HG03442 (cell line): ENCODE measurements around the gene UGT1A3.

Experiments
- ATAC-seq: cut with Tn5 transposase; IDR thresholded peaks from one replicate; pipeline ENCODE4 v1.9.1; 2021; ENCODE audit warnings: mild to moderate bottlenecking, moderate library complexity; ENCODE audit not compliant: unreplicated experiment

The UGT1A3 gene

DNA sequence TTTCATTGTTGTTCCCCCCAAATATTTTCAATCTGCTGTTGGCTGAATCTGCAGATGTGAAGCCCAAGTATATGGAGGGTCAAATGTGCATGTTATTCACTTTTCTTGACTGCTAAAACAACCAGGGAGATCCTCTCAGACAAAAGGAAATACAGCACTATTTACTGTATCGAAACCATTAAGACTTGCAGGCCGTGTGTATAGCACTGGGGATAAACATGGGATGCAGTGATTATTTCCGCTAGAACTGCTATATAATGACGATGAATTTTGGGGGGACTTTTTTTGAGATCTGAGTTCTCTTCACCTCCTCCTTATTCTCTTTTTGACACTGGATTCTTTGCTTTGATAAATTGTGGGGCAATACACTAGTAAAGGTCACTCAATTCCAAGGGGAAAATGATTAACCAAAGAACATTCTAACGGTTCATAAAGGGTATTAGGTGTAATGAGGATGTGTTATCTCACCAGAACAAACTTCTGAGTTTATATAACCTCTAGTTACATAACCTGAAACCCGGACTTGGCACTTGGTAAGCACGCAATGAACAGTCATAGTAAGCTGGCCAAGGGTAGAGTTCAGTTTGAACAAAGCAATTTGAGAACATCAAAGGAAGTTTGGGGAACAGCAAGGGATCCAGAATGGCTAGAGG, 27.7 kb downstream of the UGT1A3 start:
- ATAC-seq = no peak

GRCh38 chr2:233758141-233758540, 29.3 kb downstream of the UGT1A3 start:
- ATAC-seq = no peak

- no peak for ATAC-seq
Measured at GRCh38 chr2:233758849-233759248, 30.0 kb downstream of the UGT1A3 start.

DNA sequence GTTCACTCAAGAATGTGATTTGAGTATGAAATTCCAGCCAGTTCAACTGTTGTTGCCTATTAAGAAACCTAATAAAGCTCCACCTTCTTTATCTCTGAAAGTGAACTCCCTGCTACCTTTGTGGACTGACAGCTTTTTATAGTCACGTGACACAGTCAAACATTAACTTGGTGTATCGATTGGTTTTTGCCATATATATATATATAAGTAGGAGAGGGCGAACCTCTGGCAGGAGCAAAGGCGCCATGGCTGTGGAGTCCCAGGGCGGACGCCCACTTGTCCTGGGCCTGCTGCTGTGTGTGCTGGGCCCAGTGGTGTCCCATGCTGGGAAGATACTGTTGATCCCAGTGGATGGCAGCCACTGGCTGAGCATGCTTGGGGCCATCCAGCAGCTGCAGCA, 31.2 kb downstream of the UGT1A3 start, which contains the start of gene UGT1A1:
Gene UGT1A1, plus strand, starts transcription at position 228 of the 400 bp plus-strand sequence. Its CDS starts 18 bp downstream, at position 246.
- ATAC-seq = no peak

- no peak for ATAC-seq
Measured at GRCh38 chr2:233761040-233761769, 32.4 kb downstream of the UGT1A3 start.

GRCh38 chr2:233764264-233764663, 35.4 kb downstream of the UGT1A3 start:
- no peak for ATAC-seq

GRCh38 chr2:233764761-233765160, 35.9 kb downstream of the UGT1A3 start:
- no peak for ATAC-seq

DNA sequence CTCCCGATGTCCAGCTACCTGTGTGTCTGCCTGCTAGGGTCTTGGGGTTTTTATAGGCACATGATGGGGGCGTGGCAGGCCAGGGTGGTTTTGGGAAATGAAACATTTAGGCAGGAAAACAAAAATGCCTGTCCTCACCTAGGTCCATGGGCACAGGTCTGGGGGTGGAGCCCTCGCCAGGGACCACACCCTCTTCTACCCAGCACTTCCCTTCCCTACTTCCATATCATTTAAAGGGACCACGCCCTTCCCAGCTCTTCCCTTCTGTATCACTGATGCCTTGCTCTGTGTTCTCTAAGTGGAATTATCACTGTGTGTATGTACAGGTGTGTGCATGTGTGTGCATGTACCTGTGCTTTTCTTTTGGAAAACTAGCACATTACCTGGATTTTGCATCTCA, 37.6 kb downstream of the UGT1A3 start:
- ATAC-seq = no peak

- no peak for ATAC-seq
Measured at GRCh38 chr2:233768076-233768475, 39.2 kb downstream of the UGT1A3 start.

- no peak for ATAC-seq
Measured at GRCh38 chr2:233769260-233769659, 40.4 kb downstream of the UGT1A3 start.

DNA sequence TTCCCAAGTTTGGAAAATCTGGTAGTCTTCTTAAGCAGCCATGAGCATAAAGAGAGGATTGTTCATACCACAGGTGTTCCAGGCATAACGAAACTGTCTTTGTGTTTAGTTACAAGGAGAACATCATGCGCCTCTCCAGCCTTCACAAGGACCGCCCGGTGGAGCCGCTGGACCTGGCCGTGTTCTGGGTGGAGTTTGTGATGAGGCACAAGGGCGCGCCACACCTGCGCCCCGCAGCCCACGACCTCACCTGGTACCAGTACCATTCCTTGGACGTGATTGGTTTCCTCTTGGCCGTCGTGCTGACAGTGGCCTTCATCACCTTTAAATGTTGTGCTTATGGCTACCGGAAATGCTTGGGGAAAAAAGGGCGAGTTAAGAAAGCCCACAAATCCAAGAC, 43.3 kb downstream of the UGT1A3 start:
- ATAC-seq = no peak

DNA sequence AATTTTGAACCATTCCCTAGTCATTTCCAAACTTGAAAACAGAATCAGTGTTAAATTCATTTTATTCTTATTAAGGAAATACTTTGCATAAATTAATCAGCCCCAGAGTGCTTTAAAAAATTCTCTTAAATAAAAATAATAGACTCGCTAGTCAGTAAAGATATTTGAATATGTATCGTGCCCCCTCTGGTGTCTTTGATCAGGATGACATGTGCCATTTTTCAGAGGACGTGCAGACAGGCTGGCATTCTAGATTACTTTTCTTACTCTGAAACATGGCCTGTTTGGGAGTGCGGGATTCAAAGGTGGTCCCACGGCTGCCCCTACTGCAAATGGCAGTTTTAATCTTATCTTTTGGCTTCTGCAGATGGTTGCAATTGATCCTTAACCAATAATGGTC, 43.7 kb downstream of the UGT1A3 start:
- no peak for ATAC-seq

DNA sequence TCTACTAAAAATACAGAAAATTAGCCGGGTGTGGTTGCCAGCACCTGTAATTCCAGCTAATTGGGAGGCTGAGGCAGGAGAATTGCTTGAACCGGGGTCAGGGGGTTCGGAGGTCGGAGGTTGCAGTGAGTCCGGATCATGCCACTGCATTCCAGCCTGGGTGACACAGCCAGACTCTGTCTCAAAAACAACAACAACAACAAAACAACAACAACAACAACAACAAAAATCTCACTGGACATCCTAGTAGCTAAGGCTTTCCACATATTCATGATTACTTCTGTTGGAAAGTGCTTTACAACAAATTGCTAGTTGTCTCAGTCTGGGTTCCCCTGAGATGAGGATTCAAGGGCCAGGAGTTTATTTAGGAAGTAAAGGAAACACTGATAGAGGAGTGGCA, 45.0 kb downstream of the UGT1A3 start:
- no peak for ATAC-seq

GRCh38 chr2:233775414-233775813, 46.6 kb downstream of the UGT1A3 start:
- ATAC-seq = no peak

DNA sequence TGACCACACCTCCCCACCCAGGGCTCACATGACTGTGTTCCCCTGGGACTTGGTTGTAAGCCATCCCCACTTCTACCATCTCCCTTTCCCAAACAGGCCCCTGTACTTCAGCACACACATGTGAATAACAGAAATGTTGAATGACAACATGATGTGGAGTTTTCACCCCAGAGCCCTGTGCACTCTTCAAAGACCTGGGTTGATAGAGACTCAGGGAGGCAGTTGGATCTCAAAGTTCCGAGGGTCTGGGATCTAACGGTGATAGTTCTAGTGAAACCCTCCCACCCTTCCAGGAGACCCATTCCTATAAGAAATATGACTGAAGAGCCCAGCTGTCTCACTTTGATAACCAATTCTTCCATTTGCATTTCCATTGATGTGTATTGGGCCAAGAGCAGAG, 49.2 kb downstream of the UGT1A3 start, which contains the start of gene MROH2A:
Gene MROH2A, plus strand, starts transcription at position 301 of the 400 bp plus-strand sequence. CDS start 1,029 bp downstream, outside the sequence.
- no peak for ATAC-seq

DNA sequence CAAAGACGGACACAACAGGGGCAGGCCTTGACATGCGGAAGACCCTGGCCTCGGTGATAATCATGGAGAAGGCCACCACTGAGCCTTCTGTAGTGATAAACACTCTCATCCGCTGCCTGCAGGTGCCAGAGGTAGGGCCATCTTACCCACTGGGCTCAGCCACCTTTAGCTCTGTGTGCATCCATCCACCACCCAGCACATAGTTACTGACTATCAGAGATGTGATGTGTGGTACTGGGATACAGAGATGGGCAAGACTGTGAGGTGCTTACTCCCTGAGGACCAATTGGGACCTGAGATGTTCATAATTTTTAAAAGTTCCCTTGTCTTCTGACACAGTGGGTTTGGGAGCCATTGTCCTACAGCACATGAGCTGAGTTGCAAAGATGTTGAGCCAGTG, 50.9 kb downstream of the UGT1A3 start:
- no peak for ATAC-seq

- ATAC-seq = no peak
Measured at GRCh38 chr2:233780771-233781170, 51.9 kb downstream of the UGT1A3 start.

GRCh38 chr2:233789554-233789953, 60.7 kb downstream of the UGT1A3 start:
- no peak for ATAC-seq

DNA sequence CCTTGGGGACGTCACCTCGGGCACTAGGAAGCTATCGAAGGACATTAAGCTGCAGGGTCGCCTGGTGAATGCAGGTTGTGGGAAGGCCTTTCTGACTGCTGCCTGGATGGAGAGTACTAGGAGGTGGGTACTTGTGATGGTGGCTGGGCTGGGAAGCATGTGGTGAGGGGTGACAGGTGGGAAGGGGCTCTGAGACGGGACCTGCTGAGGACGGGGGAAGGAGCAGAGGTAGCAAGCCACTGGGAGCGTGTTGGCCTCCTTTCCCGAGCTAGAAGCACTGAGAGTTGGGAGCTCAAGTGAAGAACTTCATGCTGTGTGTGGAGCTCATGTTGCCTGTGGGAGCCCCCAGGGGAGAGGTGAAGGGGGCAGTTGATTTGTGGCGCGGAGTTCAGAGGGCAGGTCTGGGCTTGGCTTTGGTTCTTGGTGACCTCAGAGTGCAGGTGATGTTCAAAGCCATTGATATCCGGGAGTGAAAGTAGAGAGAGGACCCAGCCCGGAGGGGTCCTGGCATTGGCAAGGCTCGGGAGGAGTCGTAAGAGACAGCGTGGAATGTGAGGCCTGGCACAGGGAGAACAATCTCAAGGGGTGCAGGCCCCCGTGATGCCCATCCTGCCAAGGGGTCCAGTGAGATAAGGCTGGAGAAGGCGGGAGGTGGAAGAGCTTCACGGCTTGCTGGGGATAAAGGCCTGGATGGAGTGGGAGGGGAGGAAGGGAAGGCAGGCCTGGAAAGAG, 62.5 kb downstream of the UGT1A3 start:
- ATAC-seq = no peak

DNA sequence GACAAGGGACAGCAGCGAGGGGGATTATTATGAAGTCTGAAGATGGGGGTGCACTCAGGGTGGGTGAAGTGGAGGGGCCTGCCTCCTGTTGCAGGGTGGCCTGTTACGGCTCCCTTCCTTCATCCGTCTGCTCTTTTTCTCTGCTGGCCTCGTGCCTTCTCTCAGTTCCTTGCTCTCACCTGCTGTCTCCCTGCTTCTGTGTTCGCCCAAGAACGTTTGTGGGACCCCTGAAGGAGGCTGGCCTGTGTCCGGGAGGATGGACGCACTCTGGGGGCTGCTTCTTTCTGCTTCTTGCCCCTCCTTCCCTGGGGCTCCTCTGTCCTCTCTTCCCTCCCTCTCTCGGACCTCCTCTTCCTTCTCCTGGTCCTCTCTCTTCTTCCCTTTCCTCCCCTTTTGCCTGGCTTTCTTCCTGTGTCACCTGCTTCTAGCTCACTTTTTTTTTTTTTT, 63.1 kb downstream of the UGT1A3 start:
- ATAC-seq = no peak

DNA sequence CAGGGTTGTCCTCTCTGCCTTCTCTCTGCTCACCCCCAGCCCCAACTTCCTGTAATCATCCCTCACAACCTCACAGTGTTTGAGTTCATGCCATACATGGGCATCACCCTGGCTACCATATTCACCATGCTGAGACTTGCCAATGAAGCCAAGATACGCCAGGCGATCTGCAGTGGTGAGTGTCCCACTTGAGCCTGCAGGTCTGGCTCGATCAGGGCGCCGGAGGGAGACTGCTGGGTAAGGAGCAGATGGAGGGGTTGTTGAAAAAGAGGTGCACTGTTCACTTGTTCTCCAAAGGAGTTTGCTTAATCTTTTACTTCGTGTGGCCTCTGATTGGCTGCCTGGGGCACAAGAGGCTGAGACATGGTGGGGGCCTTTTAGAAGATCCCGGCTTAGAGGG, 63.9 kb downstream of the UGT1A3 start:
- no peak for ATAC-seq
